Dermis microvascular lymphatic vessel endothelial cell (primary cell): Measurements from ENCODE around the gene NFIL3. TPM values are rescaled to one million over a fixed set of nuclear protein-coding genes. Genes with fewer than 3 reads are reported as not detected.
"Not testable (repeated sequence)": the region's sequence is repeated elsewhere in the genome, so short reads cannot be mapped to it uniquely, and the experiment has no call there.

Source experiments
- DNase-seq, 2 donors: peaks; one replicate each; pipeline versions ENCODE4 v3.0.0 to v3.0.0-alpha.2; 2010; ENCODE audit warnings: low read depth in 2 of 2
- total RNA-seq: library from RNA; depleted of rRNA; stranded (reverse); fragments of >200 nt; gene quantifications from 2 replicates; pipeline ENCODE4 v1.2.1, GENCODE V29; 2014

The NFIL3 gene
- total RNA-seq, 1 donor from 2014 or later = 3.0 TPM

DNA sequence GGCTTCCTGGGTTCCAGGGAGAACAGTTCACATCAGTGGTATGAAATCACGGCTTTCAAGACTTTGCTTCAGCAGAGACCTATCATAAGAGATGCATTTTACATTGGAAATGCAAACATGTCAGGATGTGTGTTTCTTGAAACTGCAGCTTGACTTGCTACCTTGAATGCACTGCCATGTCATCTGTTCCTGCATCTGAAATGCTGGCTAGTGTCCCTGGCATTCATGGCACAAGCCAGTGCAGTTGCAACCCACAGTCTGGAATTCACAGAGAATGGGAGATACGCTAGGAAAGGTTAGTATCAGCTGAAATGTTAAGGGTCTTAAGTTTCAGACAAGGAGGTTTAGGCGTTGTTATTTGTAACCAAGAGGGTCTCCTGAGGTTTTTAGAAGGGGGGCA is 24.7 kb downstream of the NFIL3 start:
- DNase-seq = no peak

DNA sequence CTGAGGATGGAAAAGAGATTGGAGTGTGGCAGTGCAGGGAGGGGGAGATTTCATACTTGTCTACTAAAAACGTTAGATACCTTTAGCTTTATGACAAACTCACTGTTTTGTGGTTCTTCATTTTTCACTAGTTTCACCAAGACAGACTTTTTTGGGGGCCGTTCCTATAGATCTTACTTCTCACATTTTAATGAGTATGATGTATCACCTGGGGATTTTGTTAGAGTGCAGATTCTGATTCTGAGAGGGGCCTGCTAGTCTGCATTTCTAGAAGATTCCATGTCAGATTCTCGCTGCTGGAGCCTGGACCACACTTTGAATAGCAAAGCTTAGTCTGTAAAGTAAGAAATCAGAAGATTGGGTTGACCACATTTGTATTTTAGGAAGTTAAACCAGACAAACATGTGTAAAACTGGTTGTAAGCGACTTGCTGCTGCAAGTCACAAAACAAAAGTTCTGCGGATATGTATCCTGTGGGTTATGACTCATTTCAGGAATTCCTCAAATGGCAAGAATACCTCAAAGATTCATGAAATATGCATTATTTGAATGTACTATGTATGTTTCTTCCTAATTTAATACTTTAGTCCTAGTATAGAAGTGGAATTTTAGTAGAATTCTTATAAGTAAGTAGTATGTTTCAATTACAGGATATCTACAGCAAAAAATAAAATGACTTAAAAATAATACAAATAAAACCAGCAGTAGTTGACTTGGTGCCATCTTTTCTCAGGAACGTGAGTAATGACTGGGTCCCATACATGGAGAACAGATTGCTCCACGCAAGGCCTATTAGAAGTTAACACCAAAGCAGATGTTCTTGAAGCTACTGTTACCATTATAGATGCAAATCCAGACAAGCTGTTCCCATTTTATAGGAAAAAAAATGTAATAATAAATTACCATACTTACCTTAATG is 27.8 kb downstream of the NFIL3 start:
- peak in 1 of 2 donors; percentile 71 for DNase-seq

DNA sequence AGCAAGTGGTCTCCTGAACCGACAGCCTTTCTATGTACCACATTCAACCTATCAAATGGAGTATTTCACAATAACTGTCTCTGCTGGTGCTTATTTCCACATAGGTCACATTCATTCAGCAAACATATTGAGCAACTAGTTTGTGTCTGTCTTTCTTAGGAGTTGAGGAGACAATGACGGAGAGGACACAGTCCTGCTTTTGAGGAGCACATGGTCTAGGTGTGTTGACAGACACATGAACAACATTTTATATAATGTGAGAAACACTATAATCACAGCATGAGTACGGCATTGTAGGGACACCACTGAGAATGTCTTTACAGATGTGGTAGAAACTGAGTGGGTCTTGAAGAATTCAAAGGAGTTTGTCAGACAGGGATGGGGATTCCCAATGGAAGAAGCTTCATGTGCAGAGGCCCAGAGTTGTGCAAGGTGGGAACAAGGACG is 28.5 kb downstream of the NFIL3 start:
- no peak for DNase-seq

DNA sequence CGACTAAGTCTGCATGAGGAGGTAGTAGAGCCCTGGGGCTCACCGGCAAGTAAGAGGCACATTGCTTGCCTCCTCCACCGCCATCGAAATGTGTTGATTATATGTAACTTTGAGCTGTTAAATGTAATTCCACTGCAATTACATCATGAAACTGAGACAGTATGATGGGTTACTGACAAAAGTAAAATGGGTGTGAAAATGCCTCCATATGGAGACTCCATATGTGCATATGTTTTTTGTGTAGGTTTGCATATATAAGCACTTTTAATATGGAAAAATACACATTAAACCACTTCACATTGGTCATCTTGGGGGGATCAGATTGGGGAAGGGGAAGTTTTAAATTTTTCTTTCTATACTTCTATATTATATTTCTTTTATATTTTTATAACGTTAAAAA is 29.8 kb downstream of the NFIL3 start:
- DNase-seq = no peak

DNA sequence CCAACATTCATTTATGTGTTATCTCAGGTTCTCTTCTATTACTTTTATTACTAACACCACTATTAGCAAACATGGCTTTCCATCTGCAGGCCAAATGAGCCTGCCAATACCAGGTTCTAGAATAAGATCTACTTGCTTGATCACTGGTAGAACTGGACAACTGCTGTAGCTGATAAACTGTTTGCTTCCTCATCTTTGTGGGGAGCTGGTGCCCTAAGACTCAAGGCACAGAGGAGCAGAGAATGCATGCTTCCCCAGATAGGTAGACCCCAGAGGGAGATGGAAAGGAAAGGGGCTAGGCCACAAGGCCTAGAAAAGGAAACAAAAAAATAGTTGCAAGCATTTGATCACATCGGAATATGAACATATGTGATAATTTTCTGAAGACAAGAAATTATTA is 31.2 kb downstream of the NFIL3 start:
- no peak for DNase-seq

DNA sequence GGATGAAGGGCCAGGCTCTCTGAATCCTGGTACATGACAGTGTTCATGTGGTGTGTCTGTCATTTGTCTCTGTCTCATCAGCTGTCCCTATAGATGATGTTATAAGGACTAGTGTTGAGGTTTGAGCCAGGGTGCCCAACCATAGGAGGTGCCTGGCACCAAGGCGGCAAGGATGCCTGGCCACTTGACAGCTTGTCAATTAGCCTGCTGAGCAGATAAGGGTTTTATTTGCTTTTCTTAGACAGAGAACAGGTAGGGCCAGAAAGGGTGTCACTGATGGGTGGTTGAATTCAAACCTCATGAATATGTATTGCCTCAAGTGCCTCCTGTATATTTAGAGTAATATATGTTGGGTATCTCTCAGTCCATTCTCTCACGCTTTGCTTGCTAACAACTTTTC is 31.8 kb downstream of the NFIL3 start:
- DNase-seq = no peak

DNA sequence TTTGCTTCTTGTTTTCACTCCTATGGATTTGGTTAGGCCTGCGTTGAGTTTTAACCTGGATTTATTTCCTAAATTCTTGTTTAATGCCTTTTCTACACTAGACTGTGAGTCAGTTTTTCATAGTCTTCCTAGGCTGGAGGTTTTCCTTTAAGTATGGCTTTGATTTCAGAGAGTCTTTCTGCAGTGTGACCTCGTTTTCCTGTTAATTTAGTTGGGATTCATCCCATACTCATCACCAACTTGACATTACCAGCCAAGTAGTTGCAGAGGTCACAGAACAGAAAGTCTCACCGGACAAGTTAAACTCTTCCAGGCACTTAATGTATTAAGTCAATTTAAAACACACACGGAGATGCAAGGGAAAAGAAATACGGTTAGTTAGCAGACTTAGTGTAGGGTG is 32.2 kb downstream of the NFIL3 start:
- peak in 1 of 2 donors; percentile 61 for DNase-seq

DNA sequence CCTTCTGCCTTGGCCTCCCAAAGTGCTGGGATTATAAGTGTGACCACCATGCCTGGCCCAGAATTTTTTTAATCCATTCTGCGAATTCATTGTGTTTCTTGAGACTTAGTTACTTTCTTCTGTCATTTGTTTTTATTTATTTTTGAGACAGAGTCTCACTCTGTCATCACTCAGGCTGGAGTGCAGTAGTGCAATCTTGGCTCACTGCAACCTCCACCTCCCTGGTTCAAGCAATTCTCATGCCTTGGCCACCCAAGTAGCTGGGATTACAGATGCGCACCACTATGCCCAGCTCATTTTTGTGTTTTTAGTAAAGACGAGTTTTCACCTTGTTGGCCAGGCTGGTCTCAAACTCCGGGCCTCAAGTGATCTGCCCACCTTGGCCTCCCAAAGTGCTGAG is 33.9 kb downstream of the NFIL3 start:
- not testable (repeated sequence) for DNase-seq

DNA sequence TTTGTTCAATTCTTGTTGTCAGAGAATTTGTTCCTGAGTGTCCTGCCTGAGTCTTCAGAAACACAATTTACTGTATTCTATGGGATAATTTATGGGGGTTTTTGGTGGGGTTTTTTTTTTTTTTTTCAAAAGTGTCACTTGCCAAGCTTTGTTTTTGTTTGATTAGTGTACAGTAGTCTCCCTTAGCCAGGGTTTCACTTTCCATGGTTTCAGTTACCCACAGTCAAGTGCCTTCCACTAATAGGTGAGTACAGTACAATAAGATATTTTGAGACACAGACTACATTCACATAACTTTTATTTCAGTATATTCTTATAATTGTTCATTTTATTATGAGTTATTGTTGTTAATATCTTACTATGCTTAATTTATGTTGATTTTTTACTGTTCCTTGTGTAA is 36.9 kb downstream of the NFIL3 start:
- no peak for DNase-seq

DNA sequence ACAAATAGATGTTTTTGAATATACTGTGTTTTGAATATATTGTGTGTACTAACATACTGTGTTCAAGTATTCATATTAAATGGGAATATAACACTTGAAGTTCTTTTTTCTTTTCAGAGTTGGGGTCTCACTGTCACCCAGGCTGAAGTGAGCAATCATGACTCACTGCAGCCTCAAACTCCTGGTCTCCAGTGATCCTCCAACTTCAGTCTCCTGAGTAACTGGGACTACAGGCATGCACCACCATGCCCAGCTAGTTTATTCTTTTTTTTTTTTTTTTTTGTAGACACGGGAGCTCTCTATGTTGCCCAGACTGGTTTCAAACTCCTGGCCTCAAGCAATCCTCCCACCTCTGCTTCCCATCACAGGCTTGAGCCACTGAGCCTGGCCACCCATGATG is 38.7 kb downstream of the NFIL3 start:
- DNase-seq = no peak

DNA sequence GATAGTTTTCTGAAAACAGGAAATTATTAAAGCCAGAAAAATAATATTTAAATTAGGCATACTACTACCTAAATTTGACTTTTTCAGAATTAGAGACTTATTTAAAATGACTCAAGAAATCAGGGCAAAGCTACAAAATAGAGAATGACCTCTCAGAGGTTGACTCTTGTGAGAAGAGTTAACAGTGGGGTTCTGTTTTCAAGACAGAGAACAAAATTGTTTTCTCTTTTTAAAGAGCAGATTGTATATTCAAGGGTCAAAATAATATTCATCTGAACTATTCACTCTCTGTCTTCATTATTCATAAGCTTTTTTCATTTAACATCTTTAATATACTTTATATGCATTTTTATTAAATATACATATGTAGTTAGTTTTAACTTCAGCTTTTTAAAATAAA is 40.1 kb downstream of the NFIL3 start:
- no peak for DNase-seq

DNA sequence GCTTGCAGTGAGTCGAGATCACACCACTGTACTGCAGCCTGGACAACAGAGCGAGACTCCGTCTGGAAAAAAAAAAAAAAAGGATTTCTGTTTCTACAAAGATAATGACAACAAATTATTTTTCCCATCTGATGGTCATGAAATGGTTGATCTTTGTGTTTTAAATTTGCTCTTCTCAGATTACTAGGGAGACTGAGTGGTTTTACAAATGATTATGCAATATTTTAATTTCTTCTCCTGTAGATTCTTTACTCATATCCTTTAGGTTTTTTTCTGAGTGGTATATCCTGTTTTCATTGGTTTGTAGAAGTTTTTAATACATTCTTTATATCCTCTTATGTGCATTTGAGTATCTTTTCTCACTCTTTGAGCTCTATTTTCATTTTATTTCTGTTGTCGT is 41.3 kb downstream of the NFIL3 start:
- DNase-seq = no peak

DNA sequence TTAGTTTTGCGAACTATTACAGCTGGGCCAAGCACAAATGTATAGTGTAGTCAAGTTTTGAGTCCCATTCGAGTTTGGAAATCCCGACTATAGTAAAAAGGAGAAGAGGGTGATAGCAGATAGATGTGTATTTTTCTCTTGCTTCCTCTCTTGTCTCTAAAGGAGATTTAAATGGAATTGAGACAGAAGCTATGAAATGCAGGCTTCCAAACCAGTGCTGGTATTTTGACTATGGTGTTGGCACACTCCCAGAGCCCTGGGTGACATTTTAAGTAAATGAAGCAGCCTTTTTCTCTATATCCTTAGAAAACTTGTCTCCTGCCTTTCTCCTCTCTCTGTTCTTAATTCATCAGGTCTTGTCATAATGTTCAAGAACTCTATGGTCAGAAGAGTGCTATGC is 44.2 kb downstream of the NFIL3 start:
- DNase-seq = no peak

DNA sequence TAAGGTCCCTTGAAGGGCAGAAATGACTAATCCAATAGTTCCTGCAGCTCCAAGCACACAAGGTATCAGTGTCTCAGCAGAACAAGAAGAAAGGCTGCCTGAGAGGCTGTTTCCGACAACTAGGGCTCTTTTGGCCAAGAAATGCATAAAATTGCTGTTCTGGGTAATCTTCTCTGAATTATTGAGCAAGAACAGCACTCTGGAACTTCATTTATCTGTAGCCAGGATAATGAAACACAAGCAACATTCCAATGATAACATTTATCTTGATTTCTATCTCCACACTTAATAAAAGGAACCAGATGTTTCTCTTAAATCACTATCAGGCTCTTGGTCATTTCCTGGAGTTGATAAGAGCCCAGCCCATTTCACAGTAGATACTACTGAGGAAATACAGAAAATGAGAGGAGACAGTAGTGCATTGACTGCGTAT is 44.9 kb downstream of the NFIL3 start:
- DNase-seq = peak in 1 of 2 donors; percentile 88

DNA sequence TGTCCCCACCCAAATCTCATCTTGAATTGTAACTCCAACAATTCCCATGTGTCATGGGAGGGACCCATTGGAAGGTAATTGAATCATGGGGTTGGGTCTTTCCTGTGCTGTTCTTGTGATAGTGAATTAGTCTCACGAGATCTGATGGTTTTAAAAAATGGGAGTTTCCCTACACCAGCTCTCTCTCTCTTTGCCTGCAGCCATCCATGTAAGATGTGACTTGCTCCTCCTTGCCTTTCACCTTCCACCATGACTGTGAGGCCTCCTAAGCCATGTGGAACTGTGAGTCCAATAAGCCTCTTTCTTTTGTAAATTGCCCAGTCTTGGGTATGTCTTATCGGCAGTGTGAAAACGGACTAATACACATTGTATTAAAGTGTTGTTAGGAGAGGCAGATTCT is 45.6 kb downstream of the NFIL3 start:
- DNase-seq = not testable (repeated sequence)

DNA sequence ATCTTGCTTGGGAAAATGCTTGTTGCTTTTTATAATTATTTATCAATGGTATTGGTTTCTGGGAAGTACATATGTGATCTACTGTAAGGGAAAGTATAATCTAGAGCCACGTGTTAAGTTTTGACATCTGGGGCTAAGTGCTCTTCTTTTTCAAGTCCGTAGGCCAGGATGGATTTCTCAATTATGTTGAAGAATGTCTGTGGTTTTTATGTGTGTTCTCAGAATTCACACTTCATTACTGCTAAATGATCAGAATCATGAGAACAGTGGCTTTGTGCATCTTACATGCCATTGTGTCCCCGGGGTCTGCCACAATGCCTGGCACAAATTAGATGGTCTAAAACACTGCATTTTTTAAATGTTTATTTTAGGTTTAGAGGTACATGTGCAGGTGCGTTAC is 47.4 kb downstream of the NFIL3 start:
- no peak for DNase-seq

DNA sequence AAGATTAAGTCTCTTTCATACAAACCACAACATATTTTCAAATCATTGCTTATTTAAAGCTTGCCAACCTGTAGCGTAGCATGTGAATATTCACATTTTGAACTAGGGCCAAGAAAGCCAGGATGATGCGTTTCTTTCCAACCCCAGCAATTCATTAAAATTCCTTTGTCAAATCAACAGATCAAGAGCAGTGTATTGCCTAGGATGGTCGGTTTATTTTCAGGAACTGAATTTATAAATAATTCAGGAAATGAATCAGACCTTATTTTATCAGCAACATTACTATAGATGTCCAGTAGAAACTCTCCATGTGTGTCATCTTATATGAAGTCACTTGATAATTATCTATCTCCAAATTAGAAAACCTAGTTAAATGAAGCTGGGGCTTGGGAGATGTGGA is 48.7 kb downstream of the NFIL3 start:
- peak; percentile 76 to 81 for DNase-seq

DNA sequence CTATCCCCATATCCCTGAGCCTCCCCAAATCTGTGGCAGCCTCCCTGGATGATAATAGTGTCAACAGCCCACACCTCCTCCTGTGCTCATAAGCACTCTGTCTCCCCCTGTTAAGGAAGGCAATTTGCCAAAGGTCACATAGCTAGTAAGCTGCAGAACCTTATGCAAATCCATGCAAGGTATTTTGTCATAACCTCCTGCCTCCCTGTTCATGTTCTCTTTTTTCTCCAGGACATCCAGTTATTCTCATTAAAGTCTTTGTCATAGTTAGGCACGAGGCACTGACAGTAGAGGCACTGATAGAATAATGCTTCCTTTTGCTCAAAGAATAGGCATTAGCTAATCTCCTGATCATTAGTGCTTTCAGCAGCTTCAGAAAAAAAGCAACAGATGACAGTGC is 51.7 kb downstream of the NFIL3 start:
- DNase-seq = no peak

DNA sequence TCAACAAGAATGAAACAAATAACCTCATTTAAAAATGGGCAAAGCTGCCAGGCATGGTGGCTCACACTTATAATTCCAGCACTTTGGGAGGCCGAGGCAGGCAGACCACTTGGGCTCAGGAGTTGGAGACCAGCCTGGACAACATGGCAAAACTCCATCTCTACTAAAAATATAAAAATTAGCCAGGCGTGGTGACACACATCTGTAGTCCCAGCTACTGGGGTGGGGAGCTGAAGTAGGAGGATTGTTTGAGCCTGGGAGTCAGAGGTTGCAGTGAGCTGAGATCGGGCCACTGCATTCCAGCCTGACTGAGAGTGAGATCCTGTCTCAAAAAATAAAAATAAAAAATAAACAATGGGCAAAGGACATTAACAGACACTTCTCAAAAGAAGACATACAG is 53.6 kb downstream of the NFIL3 start:
- not testable (repeated sequence) for DNase-seq

DNA sequence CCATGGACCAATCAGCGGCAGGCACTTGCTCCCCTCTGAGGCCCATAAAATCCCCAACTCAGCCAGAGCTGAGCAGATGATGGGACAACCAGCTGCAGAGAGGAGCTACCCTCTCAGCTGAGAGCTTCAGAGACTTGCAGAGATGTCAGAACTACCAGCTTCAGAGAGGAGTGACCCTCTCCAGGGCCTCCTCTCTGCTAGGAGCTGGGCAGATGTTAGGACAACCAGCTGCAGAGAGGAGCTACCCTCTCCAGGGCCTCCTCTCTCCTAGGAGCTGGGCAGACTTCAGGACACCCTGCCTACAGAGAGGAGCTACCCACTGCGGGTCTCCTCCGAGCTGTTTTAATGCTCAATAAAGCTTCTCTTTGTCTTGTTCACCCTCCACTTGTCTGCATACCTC is 58.9 kb downstream of the NFIL3 start:
- no peak for DNase-seq

DNA sequence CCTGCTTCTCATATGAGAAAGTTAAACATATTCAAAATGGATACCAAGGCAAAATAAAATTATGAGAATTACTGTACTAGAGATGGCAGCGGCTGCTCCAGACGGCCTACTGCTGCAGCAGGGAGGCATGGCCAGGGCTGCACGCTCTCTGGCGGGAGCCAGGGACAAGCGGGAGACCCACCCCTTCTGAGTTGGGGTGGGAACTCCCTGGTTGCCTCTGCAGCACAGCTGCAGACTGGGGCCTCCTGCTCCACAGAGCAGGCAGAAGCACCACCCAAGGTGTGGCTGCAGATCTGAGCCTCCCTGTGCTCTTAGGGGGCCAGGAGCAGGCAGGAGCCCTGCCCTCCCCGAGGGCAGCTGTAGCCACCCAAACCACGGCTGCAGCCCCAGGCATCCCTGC is 59.6 kb downstream of the NFIL3 start:
- DNase-seq = no peak

DNA sequence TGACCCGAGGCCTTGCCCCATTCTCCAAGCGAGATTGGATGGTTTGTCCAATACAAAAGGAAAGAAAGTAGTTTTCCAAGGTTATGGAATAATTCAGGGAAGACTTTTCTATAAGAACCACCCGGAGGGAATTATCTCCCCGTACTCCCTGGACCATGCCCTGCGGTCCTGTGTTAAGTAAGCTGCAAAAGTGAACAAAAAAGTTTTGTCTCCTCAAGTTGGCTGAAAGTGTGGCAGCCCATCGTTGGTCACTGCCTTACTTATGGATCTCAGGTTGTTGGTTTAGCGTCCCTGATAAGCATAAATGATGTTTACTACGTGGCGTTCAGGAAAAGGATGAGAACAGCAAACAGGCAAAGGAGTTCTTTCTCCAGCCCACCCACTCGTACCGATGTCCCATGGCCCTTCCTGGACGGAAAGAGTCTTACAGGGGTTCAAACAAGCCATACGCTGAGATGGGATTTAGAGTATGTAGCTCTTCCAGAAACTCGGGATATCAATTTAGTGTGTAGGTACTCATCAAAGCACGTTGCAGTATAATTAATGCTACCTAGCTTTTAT is 61.5 kb downstream of the NFIL3 start:
- DNase-seq = no peak
